Neural progenitor cell (in vitro differentiated cells): ENCODE data around the gene EYA3.

ENCODE experiments used
- EZH2 ChIP-seq: fragments of 200-600 bp; sonication (generic); IDR thresholded peaks from 2 replicates; pipeline ENCODE4 v1.6.1; 2017; ENCODE audit warnings: antibody characterized with exemption, mild to moderate bottlenecking, moderate library complexity
- EZH2phosphoT487 ChIP-seq: fragments of 200-600 bp; sonication (generic); IDR thresholded peaks from 2 replicates; pipeline ENCODE4 v1.6.1; 2017; ENCODE audit warnings: antibody characterized with exemption
- TF ChIP-seq, protein P1 (sequence below): fragments of 200-600 bp; sonication (generic); IDR thresholded peaks from 2 replicates; pipeline ENCODE4 v1.5.1; 2017; ENCODE audit warnings: antibody characterized with exemption, mild to moderate bottlenecking

- TF ChIP-seq, protein P1, sequence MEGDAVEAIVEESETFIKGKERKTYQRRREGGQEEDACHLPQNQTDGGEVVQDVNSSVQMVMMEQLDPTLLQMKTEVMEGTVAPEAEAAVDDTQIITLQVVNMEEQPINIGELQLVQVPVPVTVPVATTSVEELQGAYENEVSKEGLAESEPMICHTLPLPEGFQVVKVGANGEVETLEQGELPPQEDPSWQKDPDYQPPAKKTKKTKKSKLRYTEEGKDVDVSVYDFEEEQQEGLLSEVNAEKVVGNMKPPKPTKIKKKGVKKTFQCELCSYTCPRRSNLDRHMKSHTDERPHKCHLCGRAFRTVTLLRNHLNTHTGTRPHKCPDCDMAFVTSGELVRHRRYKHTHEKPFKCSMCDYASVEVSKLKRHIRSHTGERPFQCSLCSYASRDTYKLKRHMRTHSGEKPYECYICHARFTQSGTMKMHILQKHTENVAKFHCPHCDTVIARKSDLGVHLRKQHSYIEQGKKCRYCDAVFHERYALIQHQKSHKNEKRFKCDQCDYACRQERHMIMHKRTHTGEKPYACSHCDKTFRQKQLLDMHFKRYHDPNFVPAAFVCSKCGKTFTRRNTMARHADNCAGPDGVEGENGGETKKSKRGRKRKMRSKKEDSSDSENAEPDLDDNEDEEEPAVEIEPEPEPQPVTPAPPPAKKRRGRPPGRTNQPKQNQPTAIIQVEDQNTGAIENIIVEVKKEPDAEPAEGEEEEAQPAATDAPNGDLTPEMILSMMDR = no peak
- TF ChIP-seq EZH2 (no peak), EZH2phosphoT487 (no peak)
These were observed 121.1 kb downstream of the EYA3 start for GRCh38 chr1:27967106-27967883.
